HepG2 (cell line): ENCODE measurements around the gene COLQ. TPM values are rescaled to one million over a fixed set of nuclear protein-coding genes. Genes with fewer than 3 reads are reported as not detected.

ENCODE experiments used
- ATAC-seq: fragments of 200-7000 bp; cut with Tn5 transposase; 3 replicates; pipeline ENCODE4 v1.9.1; 2020; ENCODE audit warnings: mild to moderate bottlenecking, moderate library complexity
- Bru-seq: library from RNA; stranded (reverse); fragments of 400-500 nt; gene quantifications from one replicate; lab custom pipeline; 2021; lab: Mats Ljungman, UMichigan
- BruChase-seq, 2 experiments: library from RNA; stranded (reverse); fragments of 400-500 nt; gene quantifications; one replicate each; lab custom pipeline; 2021; lab: Mats Ljungman, UMichigan
- BruUV-seq: library from RNA; stranded (reverse); fragments of 400-500 nt; replicated peaks from 2 replicates; lab custom pipeline; 2021; lab: Mats Ljungman, UMichigan
- CTCF ChIA-PET: fragments of 300-600 bp; formaldehyde crosslinking; extraction: SDS; loops from one replicate; lab custom pipeline; 2021; ENCODE audit warnings: low total read pairs, inconsistent platforms, low intra/inter-chr PET ratio; lab: Yijun Ruan, JAX
- POLR2A ChIA-PET: fragments of 350-600 bp; sonication (Branson Sonifier 250); formaldehyde crosslinking; loops from one replicate; lab custom pipeline; 2020; ENCODE audit warnings: antibody characterized with exemption, inconsistent platforms; lab: Yijun Ruan, JAX
- DNase-seq: peaks from one replicate; pipeline ENCODE4 v3.0.0-alpha.2; 2015; ENCODE audit warnings: low spot score
- FAIRE-seq: peaks from 3 replicates; lab custom pipeline; 2011; peaks lifted over from hg19 to GRCh38; lab: Jason Lieb, UNC
- H2AFZ ChIP-seq: one replicate; pipeline ENCODE4 v1.6.1; 2011; ENCODE audit warnings: low read length, inconsistent platforms
- H3K27ac ChIP-seq: fragments of 300-600 bp; 3 replicates; pipeline ENCODE4 v1.8.0; 2011; ENCODE audit warnings: mixed run types, mild to moderate bottlenecking, mixed read lengths, low read length, inconsistent platforms; ENCODE audit not compliant: insufficient read depth; ENCODE audit errors: extremely low read length
- H3K27me3 ChIP-seq, 2 experiments: fragments of 200-600 bp in 1 of 2; 2 replicates in 1 of 2; 3 replicates in 1 of 2; pipeline versions ENCODE4 v1.6.0 to v1.8.0; 2011; ENCODE audit warnings: low read length in 2 of 2, mild to moderate bottlenecking in 2 of 2, moderate library complexity in 2 of 2, inconsistent platforms in 1 of 2; ENCODE audit not compliant: insufficient read depth in 2 of 2, control insufficient read depth in 1 of 2
- H3K36me3 ChIP-seq, 2 experiments: fragments of 200-600 bp in 1 of 2; replicated peaks in 1 of 2; 2 replicates in 1 of 2; 3 replicates in 1 of 2; pipeline versions ENCODE4 v1.5.1 to v1.8.0; 2011; ENCODE audit warnings: low read length in 2 of 2, inconsistent platforms in 1 of 2; ENCODE audit not compliant: insufficient read depth in 2 of 2, control insufficient read depth in 1 of 2
- H3K4me1 ChIP-seq: 2 replicates; pipeline ENCODE4 v1.5.1; 2012; ENCODE audit warnings: low read length, inconsistent platforms; ENCODE audit not compliant: insufficient read depth
- H3K4me2 ChIP-seq: 2 replicates; pipeline ENCODE4 v1.6.0; 2011; ENCODE audit warnings: low read depth, low read length, inconsistent platforms
- H3K4me3 ChIP-seq, 3 experiments: fragments of 200-600 bp in 1 of 3; sonication (generic), shearing (Covaris generic) in 1 of 3; replicated peaks in 1 of 3; 2 replicates each; pipeline ENCODE4 v1.5.1; 2011 to 2016; ENCODE audit warnings: low read length in 3 of 3, inconsistent platforms in 2 of 3, low read depth in 2 of 3, mild to moderate bottlenecking in 2 of 3, control low read depth in 1 of 3, mixed read lengths in 1 of 3; ENCODE audit not compliant: insufficient read depth in 1 of 3
- H3K79me2 ChIP-seq: one replicate; pipeline ENCODE4 v1.6.1; 2011; ENCODE audit warnings: low read length, inconsistent platforms; ENCODE audit not compliant: insufficient read depth
- H3K9ac ChIP-seq: 2 replicates; pipeline ENCODE4 v1.6.0; 2011; ENCODE audit warnings: mild to moderate bottlenecking, low read depth, low read length, inconsistent platforms; ENCODE audit not compliant: insufficient read depth
- H3K9me3 ChIP-seq: 2 replicates; pipeline ENCODE4 v1.5.1; 2012; ENCODE audit warnings: mild to moderate bottlenecking, low read length
- H4K20me1 ChIP-seq: 2 replicates; pipeline ENCODE4 v1.6.0; 2011; ENCODE audit warnings: inconsistent platforms, mild to moderate bottlenecking, low read length, moderate library complexity; ENCODE audit not compliant: insufficient read depth
- AHDC1 ChIP-seq: sonication (generic); formaldehyde crosslinking; IDR thresholded peaks from 2 replicates; pipeline ENCODE4 v1.5.1; 2020; ENCODE audit warnings: mild to moderate bottlenecking, missing genetic modification reagents, borderline replicate concordance
- MAX ChIP-seq: IDR thresholded peaks from 2 replicates; pipeline ENCODE4 v1.6.1; 2012; ENCODE audit warnings: inconsistent platforms
- MIER3 ChIP-seq: IDR thresholded peaks from 2 replicates; pipeline ENCODE4 v1.6.1; 2016; ENCODE audit warnings: missing compliant biosample characterization, borderline replicate concordance
- MXI1 ChIP-seq: IDR thresholded peaks from 3 replicates; pipeline ENCODE4 v1.6.1; 2012; ENCODE audit warnings: low read depth, low read length, inconsistent platforms, borderline replicate concordance
- RNF2 ChIP-seq: fragments of 450-650 bp; conservative IDR thresholded peaks from 2 replicates; pipeline ENCODE4 v1.6.1; 2016; ENCODE audit warnings: low read depth
- ZMAT3 ChIP-seq: sonication (generic); formaldehyde crosslinking; conservative IDR thresholded peaks from 2 replicates; pipeline ENCODE4 v1.7.0; 2021; ENCODE audit warnings: missing genetic modification reagents
- ZNF292 ChIP-seq: sonication (generic); formaldehyde crosslinking; IDR thresholded peaks from 2 replicates; pipeline ENCODE4 v1.8.1; 2022; ENCODE audit warnings: mild to moderate bottlenecking, low read depth, missing genetic modification reagents, borderline replicate concordance
- ZNF430 ChIP-seq: sonication (generic); formaldehyde crosslinking; IDR thresholded peaks from 2 replicates; pipeline ENCODE4 v1.9.0; 2021; ENCODE audit warnings: mild to moderate bottlenecking, missing genetic modification reagents
- ZNF44 ChIP-seq: sonication (generic); formaldehyde crosslinking; IDR thresholded peaks from 2 replicates; pipeline ENCODE4 v1.5.1; 2020; ENCODE audit warnings: mild to moderate bottlenecking, missing genetic modification reagents
- ZSCAN31 ChIP-seq: sonication (generic); formaldehyde crosslinking; IDR thresholded peaks from 2 replicates; pipeline ENCODE4 v1.5.0; 2020; ENCODE audit warnings: low read depth, mild to moderate bottlenecking, missing genetic modification reagents
- WGBS: methylation state at CpG from one replicate; pipeline ENCODE4 v1.1.6; 2017; ENCODE audit warnings: low lambda C conversion rate; 5-methylcytosine and 5-hydroxymethylcytosine counted together
- in situ Hi-C: cut with HindIII; loops from 2 replicates; pipeline ENCODE4 v1.10.0; 2017; ENCODE audit warnings: low pct_unique_long_range_greater_than_20kb; ENCODE audit not compliant: extremely low pct_ligation_motif_present
- intact Hi-C: fragments of 100-400 bp; cut with micrococcal nuclease; formaldehyde crosslinking; loops from one replicate; pipeline ENCODE4 v1.10.0; 2022; ENCODE audit not compliant: unreplicated experiment
- long read RNA-seq, 2 experiments: library from RNA in 1 of 2; library from polyadenylated mRNA in 1 of 2; stranded (forward) in 1 of 2; unstranded in 1 of 2; transcript quantifications; one replicate each; pipeline ENCODE4 v2.0.0, GENCODE V29; 2019 to 2022
- polyA minus RNA-seq, 3 experiments: library from RNA; depleted of rRNA, polyadenylated mRNA; stranded (reverse); fragments of >200 nt; gene quantifications; 2 replicates each; pipeline ENCODE4 v1.2.3, GENCODE V29; 2011; ENCODE audit warnings: low replicate concordance in 1 of 3
- polyA plus RNA-seq, 8 experiments: library from polyadenylated mRNA; depleted of rRNA in 3 of 8; stranded (reverse) in 7 of 8; unstranded in 1 of 8; fragments of >200 nt; fragmentation: Illumina TruSeq in 4 of 8; extraction: Trizol in 4 of 8; gene quantifications; 2 replicates each; pipeline versions ENCODE4 v1.2.1 to v1.2.3, GENCODE V29; 2011 to 2016; ENCODE audit warnings: low read depth in 4 of 8, missing spikeins in 1 of 8, mixed read lengths in 1 of 8; ENCODE audit not compliant: insufficient read depth in 1 of 8
- total RNA-seq, 5 experiments: library from RNA; depleted of rRNA; stranded (reverse); fragments of >200 nt; fragmentation: Illumina TruSeq; extraction: Trizol; gene quantifications; 2 replicates each; pipeline ENCODE4 v1.2.3, GENCODE V29; 2016; ENCODE audit warnings: low read depth in 1 of 5
- TF ChIP-seq, protein P1 (sequence below): sonication (generic); IDR thresholded peaks from 2 replicates; pipeline ENCODE4 v1.6.1; 2016; ENCODE audit warnings: low read depth, borderline replicate concordance
- TF ChIP-seq, protein P2 (sequence below): IDR thresholded peaks from 2 replicates; pipeline ENCODE4 v1.6.1; 2016

COLQ gene
- total RNA-seq (2016; rRNA removed; fragmentation: Illumina TruSeq; extraction: Trizol): 0.31 TPM in 1 of 2 replicates, not detected in the other
- total RNA-seq (2016; cell fraction: cytosol; rRNA removed; fragmentation: Illumina TruSeq; extraction: Trizol; ENCODE audit: low read depth): not detected in 2 replicates
- total RNA-seq (2016; cell fraction: insoluble cytoplasmic fraction; rRNA removed; fragmentation: Illumina TruSeq; extraction: Trizol): 0.19 TPM in 1 of 2 replicates, not detected in the other
- 0.06 and 0.14 TPM in 2 replicates for total RNA-seq (2016; cell fraction: membrane; rRNA removed; fragmentation: Illumina TruSeq; extraction: Trizol)
- 0.96 and 1.6 TPM in 2 replicates for total RNA-seq (2016; cell fraction: nucleus; rRNA removed; fragmentation: Illumina TruSeq; extraction: Trizol)
- polyA plus RNA-seq (2011; rRNA removed): 0.46 and 0.52 TPM in 2 replicates
- 0.13 and 0.19 TPM in 2 replicates for polyA plus RNA-seq (2011; cell fraction: cytosol; rRNA removed)
- 3.7 and 4.0 TPM in 2 replicates for polyA plus RNA-seq (2011; cell fraction: nucleus; rRNA removed)
- 0.28 and 0.35 TPM in 2 replicates for polyA plus RNA-seq (2012)
- polyA plus RNA-seq (2016; cell fraction: cytosol; fragmentation: Illumina TruSeq; extraction: Trizol; ENCODE audit: low read depth): not detected in 2 replicates
- polyA plus RNA-seq (2016; cell fraction: insoluble cytoplasmic fraction; fragmentation: Illumina TruSeq; extraction: Trizol; ENCODE audit: low read depth): 0.10 TPM in 1 of 2 replicates, not detected in the other
- polyA plus RNA-seq (2016; cell fraction: membrane; fragmentation: Illumina TruSeq; extraction: Trizol; ENCODE audit: low read depth): 0.26 TPM in 1 of 2 replicates, not detected in the other
- 0.48 and 0.65 TPM in 2 replicates for polyA plus RNA-seq (2016; cell fraction: nucleus; fragmentation: Illumina TruSeq; extraction: Trizol; ENCODE audit: insufficient read depth, low read depth)
- 0.26 and 0.42 TPM in 2 replicates for polyA minus RNA-seq (2011; rRNA and poly(A)+ RNA removed; ENCODE audit: low replicate concordance)
- not detected in 2 replicates for polyA minus RNA-seq (2011; cell fraction: cytosol; rRNA and poly(A)+ RNA removed)
- polyA minus RNA-seq (2011; cell fraction: nucleus; rRNA and poly(A)+ RNA removed): 1.0 and 2.9 TPM in 2 replicates
- Bru-seq, nascent RNA: percentile 36 among the genes with signal in this experiment
- percentile 35 among the genes with signal in this experiment for BruChase-seq, experiment 1, labeled RNA remaining after a 6-hour chase
- BruChase-seq, experiment 2, labeled RNA remaining after a 2-hour chase: percentile 43 among the genes with signal in this experiment
- long read RNA-seq, experiment 1: 0 reads
- long read RNA-seq, experiment 2: 0 reads

DNA sequence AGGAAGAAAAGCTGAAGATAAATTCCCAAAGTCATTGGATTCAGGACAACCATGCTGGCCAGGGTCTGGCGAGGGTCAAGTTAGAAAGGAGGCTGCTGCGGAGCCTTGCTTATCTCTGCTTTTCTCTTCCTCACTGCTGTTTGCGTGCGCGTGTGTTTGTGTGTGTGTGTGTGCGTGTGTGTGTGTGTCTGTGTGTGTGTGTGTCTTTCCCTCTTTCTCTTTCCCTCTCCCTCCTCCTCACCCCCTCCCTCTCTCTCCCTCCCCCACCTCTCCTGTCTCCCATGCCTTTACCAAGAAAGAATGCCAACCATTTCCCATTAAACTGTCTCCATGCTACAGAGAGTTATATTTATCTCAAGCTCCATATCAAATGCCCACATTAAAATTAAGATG is at the start of gene COLQ:
Gene COLQ, minus strand, starts transcription at position 134 of the 393 bp plus-strand sequence. Its CDS starts 81 bp downstream, at position 53.
- in situ Hi-C loops (no loop called here), intact Hi-C loops (no loop called here)
- no peaks in the 10 kb centered on the region for H3K36me3 ChIP-seq
- H4K20me1 ChIP-seq: no peaks in the 10 kb centered on the region
- ChIA-PET POLR2A (no interaction called here), CTCF (no interaction called here)
- no TSS peak for BruUV-seq
- no peak for ATAC-seq
- no peak within 1 kb of the TSS for H3K4me2 ChIP-seq
- H3K4me3 ChIP-seq: no peak within 1 kb of the TSS
- no peak for DNase-seq
- no peaks in the 10 kb centered on the region for H3K79me2 ChIP-seq
- H3K4me1 ChIP-seq: no peaks in the 10 kb centered on the region
- WGBS: 61% methylated on average over 6 of the region's 6 CpGs
- no peak within 1 kb of the TSS for H2AFZ ChIP-seq
- H3K27me3 ChIP-seq: peaks cover 2% of the 10 kb centered on the region in 2 experiments; a peak in 3 of 5 replicates
- no peak within 1 kb of the TSS for H3K27ac ChIP-seq
- no peak for FAIRE-seq
- no peaks in the 10 kb centered on the region for H3K9me3 ChIP-seq
- H3K9ac ChIP-seq: no peak within 1 kb of the TSS
- no peak for TF ChIP-seq ZMAT3 (CRISPR knock-in tag)
- no peak for TF ChIP-seq ZNF44 (CRISPR knock-in tag)
- TF ChIP-seq, protein P1, sequence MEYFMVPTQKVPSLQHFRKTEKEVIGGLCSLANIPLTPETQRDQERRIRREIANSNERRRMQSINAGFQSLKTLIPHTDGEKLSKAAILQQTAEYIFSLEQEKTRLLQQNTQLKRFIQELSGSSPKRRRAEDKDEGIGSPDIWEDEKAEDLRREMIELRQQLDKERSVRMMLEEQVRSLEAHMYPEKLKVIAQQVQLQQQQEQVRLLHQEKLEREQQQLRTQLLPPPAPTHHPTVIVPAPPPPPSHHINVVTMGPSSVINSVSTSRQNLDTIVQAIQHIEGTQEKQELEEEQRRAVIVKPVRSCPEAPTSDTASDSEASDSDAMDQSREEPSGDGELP: no peak
- TF ChIP-seq RNF2: no peak
- no peak for TF ChIP-seq MXI1
- TF ChIP-seq ZNF430 (CRISPR knock-in tag): no peak
- TF ChIP-seq ZNF292 (CRISPR knock-in tag): no peak
- TF ChIP-seq ZSCAN31 (CRISPR knock-in tag): no peak
- TF ChIP-seq MIER3 (CRISPR knock-in tag): no peak
- no peak for TF ChIP-seq MAX
- TF ChIP-seq, protein P2, sequence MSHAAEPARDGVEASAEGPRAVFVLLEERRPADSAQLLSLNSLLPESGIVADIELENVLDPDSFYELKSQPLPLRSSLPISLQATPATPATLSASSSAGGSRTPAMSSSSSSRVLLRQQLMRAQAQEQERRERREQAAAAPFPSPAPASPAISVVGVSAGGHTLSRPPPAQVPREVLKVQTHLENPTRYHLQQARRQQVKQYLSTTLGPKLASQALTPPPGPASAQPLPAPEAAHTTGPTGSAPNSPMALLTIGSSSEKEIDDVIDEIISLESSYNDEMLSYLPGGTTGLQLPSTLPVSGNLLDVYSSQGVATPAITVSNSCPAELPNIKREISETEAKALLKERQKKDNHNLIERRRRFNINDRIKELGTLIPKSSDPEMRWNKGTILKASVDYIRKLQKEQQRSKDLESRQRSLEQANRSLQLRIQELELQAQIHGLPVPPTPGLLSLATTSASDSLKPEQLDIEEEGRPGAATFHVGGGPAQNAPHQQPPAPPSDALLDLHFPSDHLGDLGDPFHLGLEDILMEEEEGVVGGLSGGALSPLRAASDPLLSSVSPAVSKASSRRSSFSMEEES (CRISPR knock-in tag): no peak
- TF ChIP-seq AHDC1 (CRISPR knock-in tag): no peak
